ENCODE results near the gene PNLIPRP1. TPM values are rescaled to one million over a fixed set of nuclear protein-coding genes. Genes with fewer than 3 reads are reported as not detected.

PNLIPRP1 gene
- total RNA-seq, 1 experiment from 2014 or later, result 1.6 TPM

- Histone ChIP-seq H4K20me1 (ENCODE audit: insufficient read depth) (no peaks in the 10 kb centered on the region; the same call in 1 of the 2 replicates), H3K9ac (ENCODE audit: low read length) (no peak overlapping the region), H3K4me2 (ENCODE audit: low read length) (no peak overlapping the region), H3K79me2 (ENCODE audit: insufficient read depth, low read length) (no peaks in the 10 kb centered on the region), H2AFZ (ENCODE audit: low read depth, low read length, poor library complexity, severe bottlenecking) (no peak overlapping the region), H3K27me3 (ENCODE audit: insufficient read depth, low read length) (peaks cover 12% of the 10 kb centered on the region), H3K27ac (ENCODE audit: low read depth, low read length) (no peak overlapping the region), H3K4me3 (replicated peaks in 1 of 2; ENCODE audit: low read depth in 1 of 2, low read length in 2 of 2) (no peak overlapping the region), H3K9me3 (ENCODE audit: control insufficient read depth in 1 of 2, insufficient read depth in 1 of 2, low read depth in 1 of 2, low read length in 2 of 2) (no peaks in the 10 kb centered on the region), H3K36me3 (ENCODE audit: control insufficient read depth in 1 of 2, insufficient read depth in 2 of 2, low read length in 2 of 2) (no peaks in the 10 kb centered on the region), H3K4me1 (ENCODE audit: control insufficient read depth in 1 of 2, insufficient read depth in 2 of 2, low read length in 2 of 2) (no peaks in the 10 kb centered on the region), H3K9me2 (ENCODE audit: insufficient read depth) (no peaks in the 10 kb centered on the region)
- DNase-seq (ENCODE audit: low read depth, low spot score) (no peak), ATAC-seq (no peak)
- BruUV-seq (replicated peaks), result no TSS peak
- ChIA-PET RAD21 (ENCODE audit: low non-redundant PET in 1 of 2, low total read pairs in 2 of 2, uncharacterized antibody in 2 of 2, unreplicated experiment in 2 of 2) (no interaction called here), CTCF (no interaction called here), POLR2A (no interaction called here)
- TF ChIP-seq EGR1 (IDR thresholded peaks at IDR 0.05; ENCODE audit: low read depth) (no peak), SIN3A (IDR thresholded peaks at IDR 0.05; ENCODE audit: low read depth) (no peak), JUND (IDR thresholded peaks at IDR 0.05) (no peak), ZNF274 (IDR thresholded peaks at IDR 0.05; ENCODE audit: low read depth, low read length) (no peak), REST (IDR thresholded peaks at IDR 0.05; ENCODE audit: low read depth) (no peak), EZH2 (IDR thresholded peaks at IDR 0.05) (no peak), ATF3 (IDR thresholded peaks at IDR 0.05) (no peak), CEBPB (IDR thresholded peaks at IDR 0.05; ENCODE audit: low read depth) (no peak), FOSL1 (IDR thresholded peaks at IDR 0.05; ENCODE audit: low read depth) (no peak), TCF7L2 (IDR thresholded peaks at IDR 0.05; ENCODE audit: borderline replicate concordance, extremely low read depth, insufficient read depth, insufficient read length) (no peak), SP1 (IDR thresholded peaks at IDR 0.05; ENCODE audit: low read depth) (no peak), ELF1 (IDR thresholded peaks at IDR 0.05; ENCODE audit: borderline replicate concordance, low read depth) (no peak), EZH2phosphoT487 (IDR thresholded peaks at IDR 0.05; ENCODE audit: borderline replicate concordance) (no peak), ZBTB33 (IDR thresholded peaks at IDR 0.05; ENCODE audit: extremely low read depth, insufficient replicate concordance, low read length) (no peak), RAD21 (IDR thresholded peaks at IDR 0.05; ENCODE audit: low read depth) (no peak), YY1 (IDR thresholded peaks at IDR 0.05; ENCODE audit: extremely low read depth, insufficient replicate concordance, low read depth, low read length) (no peak), SRF (IDR thresholded peaks at IDR 0.05; ENCODE audit: low read depth) (no peak)
- intact Hi-C loops (cut with micrococcal nuclease), result no loop called here
These were observed 15.3 kb downstream of the PNLIPRP1 start for GRCh38 chr10:116606061-116606483.
